ENCODE results near the gene TPRG1L. TPM values are rescaled to one million over a fixed set of nuclear protein-coding genes. Genes with fewer than 3 reads are reported as not detected.

The TPRG1L gene
- total and polyA plus RNA-seq, 7 experiments from 2014 or later: 15.6 to 61.4 (median 44.0) TPM

DNA sequence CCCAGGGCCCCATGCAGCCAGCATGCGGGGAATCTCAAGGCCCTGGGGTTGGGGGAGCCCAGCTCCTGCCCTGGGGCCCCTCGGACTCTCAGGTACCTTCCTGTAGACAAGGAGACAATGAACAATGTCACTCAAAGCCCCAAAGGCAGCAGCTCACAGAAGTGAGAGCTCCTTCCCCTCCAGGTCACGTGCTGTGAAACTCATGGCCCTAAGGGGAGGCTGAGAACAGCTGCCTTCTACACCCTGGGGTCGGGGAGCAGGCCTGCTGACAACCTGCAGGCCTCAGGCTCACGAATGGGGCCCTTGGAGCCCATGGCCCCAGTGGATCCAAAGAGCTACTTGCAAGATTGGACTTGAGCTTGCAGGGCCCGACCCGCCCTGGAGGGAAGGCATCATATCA lies 16.7 kb upstream of the TPRG1L start:
- POLR2A ChIA-PET: no interaction called here
- Mint-ChIP-seq H3K27ac (no peak overlapping the region), H3K27me3 (peaks cover 0 to 23% (median 5%) of the 10 kb centered on the region in 5 donors), H3K4me3 (peak overlapping the region in 1 of 10 donors; percentile 40), H3K36me3 (no peaks in the 10 kb centered on the region), H3K4me1 (peaks cover 0 to 10% (median 10%) of the 10 kb centered on the region in 7 donors), H3K9me3 (no peaks in the 10 kb centered on the region)
- CTCF ChIA-PET: interaction anchor here (0.8 kb wide), 1 partner anchor 12 kb away, joined by 3 read pairs; no protein-coding TSS in a partner anchor
- Histone ChIP-seq H3K4me1 (ENCODE audit: control insufficient read depth in 2 of 2, insufficient read depth in 2 of 2, low read length in 2 of 2) (peaks cover 0 to 9% of the 10 kb centered on the region in 2 donors), H3K9me3 (ENCODE audit: control insufficient read depth in 2 of 3, low read length in 3 of 3) (no peaks in the 10 kb centered on the region), H3K4me3 (ENCODE audit: low read length) (no peak overlapping the region), H3K36me3 (ENCODE audit: control insufficient read depth in 2 of 3, insufficient read depth in 3 of 3, low read length in 3 of 3) (no peaks in the 10 kb centered on the region), H3K27ac (ENCODE audit: low read depth, low read length) (no peak overlapping the region), H3K27me3 (ENCODE audit: control insufficient read depth in 2 of 2, insufficient read depth in 2 of 2, low read length in 2 of 2) (no peaks in the 10 kb centered on the region)
- DNase-seq (no peak), ATAC-seq (no peak)
- intact Hi-C loops (cut with micrococcal nuclease): no loop called here

DNA sequence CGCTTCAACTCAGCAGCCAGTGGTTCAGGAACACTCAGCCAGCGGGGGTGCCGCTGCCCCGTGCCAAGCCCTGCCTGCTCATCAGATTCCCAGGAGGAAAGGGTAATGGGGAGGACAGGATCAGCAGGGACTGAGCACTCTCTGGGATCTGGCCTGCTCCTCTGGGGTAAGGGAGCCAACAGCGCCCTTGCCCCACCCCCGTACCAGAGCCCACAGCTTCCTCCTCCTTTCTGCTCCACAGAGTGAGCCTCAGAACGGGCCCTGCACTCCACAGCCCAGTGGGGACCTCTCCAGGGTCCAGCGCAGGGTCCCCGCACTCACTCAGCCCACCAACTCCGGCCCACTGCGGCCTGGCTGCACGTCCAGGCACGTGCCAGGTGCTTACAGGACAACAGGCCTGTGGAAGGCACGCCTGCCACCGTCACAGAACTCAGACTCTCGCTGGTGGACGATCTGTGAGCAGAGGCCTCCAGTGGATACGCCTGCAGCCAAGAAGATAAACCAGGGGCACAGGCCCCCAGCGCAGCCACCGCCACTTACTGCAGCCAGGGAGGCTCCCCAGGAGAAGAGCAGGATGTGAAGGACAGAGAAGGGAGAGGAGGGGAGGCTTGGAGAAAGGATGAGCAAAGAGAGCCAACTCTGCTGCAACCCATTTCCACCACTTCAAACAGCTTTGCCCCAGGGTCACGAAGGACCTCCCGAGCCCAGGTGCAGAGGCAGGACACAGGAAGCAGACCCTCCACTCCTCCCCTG lies 15.6 kb upstream of the TPRG1L start:
- Mint-ChIP-seq H3K9me3 (no peaks in the 10 kb centered on the region), H3K4me1 (peaks cover 0 to 10% (median 10%) of the 10 kb centered on the region in 7 donors), H3K27me3 (peaks cover 0 to 31% (median 5%) of the 10 kb centered on the region in 5 donors), H3K27ac (no peak overlapping the region), H3K36me3 (no peaks in the 10 kb centered on the region), H3K4me3 (peak overlapping the region in 4 of 10 donors; percentile 21 to 86 (median 42))
- ATAC-seq (no peak), DNase-seq (no peak)
- CTCF ChIA-PET: interaction anchor here (1.4 kb wide), 1 partner anchor 10 kb away, joined by 3 read pairs; no protein-coding TSS in a partner anchor
- POLR2A ChIA-PET: interaction anchor here (1.3 kb wide), 1 partner anchor 11 kb away, joined by 5 read pairs; no protein-coding TSS in a partner anchor
- Histone ChIP-seq H3K36me3 (ENCODE audit: control insufficient read depth in 2 of 3, insufficient read depth in 3 of 3, low read length in 3 of 3) (no peaks in the 10 kb centered on the region), H3K27ac (ENCODE audit: low read depth, low read length) (no peak overlapping the region), H3K4me3 (ENCODE audit: low read length) (no peak overlapping the region), H3K27me3 (ENCODE audit: control insufficient read depth in 2 of 2, insufficient read depth in 2 of 2, low read length in 2 of 2) (no peaks in the 10 kb centered on the region), H3K9me3 (ENCODE audit: control insufficient read depth in 2 of 3, low read length in 3 of 3) (no peaks in the 10 kb centered on the region), H3K4me1 (ENCODE audit: control insufficient read depth in 2 of 2, insufficient read depth in 2 of 2, low read length in 2 of 2) (peaks cover 0 to 9% of the 10 kb centered on the region in 2 donors)
- intact Hi-C loops (cut with micrococcal nuclease): no loop called here

DNA sequence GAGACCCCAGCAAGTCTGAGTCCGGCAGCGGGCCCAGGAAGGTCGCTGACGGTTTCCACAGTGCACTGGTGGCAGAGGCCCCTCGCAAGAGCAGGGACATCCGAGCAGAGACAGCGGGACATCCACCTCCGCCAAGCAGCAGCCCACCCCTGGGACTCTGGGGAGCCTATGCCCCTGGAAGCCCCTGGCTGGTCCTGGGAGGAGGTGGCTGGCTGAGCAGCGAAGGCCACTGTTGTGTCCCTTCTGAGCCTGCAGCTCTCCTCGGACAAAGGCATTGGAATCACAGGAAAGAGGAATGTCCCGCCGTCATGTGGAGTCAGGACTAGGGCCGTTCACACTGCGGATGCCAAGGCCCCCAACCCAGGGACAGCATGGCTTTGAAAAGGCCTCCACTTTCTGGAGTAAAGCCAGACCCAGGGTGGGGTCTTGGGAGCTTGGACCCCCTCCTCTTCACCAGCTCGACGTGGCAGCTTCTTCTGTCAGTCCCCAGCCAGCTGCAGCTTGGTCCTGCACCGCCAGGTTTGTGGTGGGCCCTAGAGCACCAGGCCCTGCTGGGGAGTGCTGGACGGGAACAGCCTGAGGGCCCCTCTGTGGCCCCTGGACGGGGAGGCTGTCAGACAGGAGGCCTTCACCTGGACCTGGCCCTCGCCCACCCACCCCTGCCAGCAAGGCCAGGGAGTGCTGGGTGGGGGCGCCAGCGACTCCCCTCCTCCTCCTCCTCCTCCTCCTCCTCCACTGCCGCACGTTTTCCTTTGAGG lies 14.9 kb upstream of the TPRG1L start:
- Histone ChIP-seq H3K36me3 (ENCODE audit: control insufficient read depth in 2 of 3, insufficient read depth in 3 of 3, low read length in 3 of 3) (no peaks in the 10 kb centered on the region), H3K4me1 (ENCODE audit: control insufficient read depth in 2 of 2, insufficient read depth in 2 of 2, low read length in 2 of 2) (peaks cover 0 to 9% of the 10 kb centered on the region in 2 donors), H3K9me3 (ENCODE audit: control insufficient read depth in 2 of 3, low read length in 3 of 3) (no peaks in the 10 kb centered on the region), H3K27ac (ENCODE audit: low read depth, low read length) (no peak overlapping the region), H3K4me3 (ENCODE audit: low read length) (no peak overlapping the region), H3K27me3 (ENCODE audit: control insufficient read depth in 2 of 2, insufficient read depth in 2 of 2, low read length in 2 of 2) (no peaks in the 10 kb centered on the region)
- Mint-ChIP-seq H3K4me3 (peak overlapping the region in 8 of 10 donors; percentile 70 to 86 (median 78)), H3K36me3 (no peaks in the 10 kb centered on the region), H3K4me1 (peaks cover 0 to 10% (median 10%) of the 10 kb centered on the region in 7 donors), H3K27me3 (peaks cover 0 to 34% (median 5%) of the 10 kb centered on the region in 5 donors), H3K27ac (peak overlapping the region in 2 of 9 donors; percentile 20 to 42), H3K9me3 (no peaks in the 10 kb centered on the region)
- intact Hi-C loops (cut with micrococcal nuclease): no loop called here
- DNase-seq (no peak), ATAC-seq (no peak)
- CTCF ChIA-PET: interaction anchor here (0.6 to 1.4 kb wide), 2 partner anchors 9 to 1713 kb away, joined by 3 read pairs; no protein-coding TSS in a partner anchor
- POLR2A ChIA-PET: interaction anchor here (1.3 kb wide), 1 partner anchor 12 kb away, joined by 5 read pairs; no protein-coding TSS in a partner anchor

DNA sequence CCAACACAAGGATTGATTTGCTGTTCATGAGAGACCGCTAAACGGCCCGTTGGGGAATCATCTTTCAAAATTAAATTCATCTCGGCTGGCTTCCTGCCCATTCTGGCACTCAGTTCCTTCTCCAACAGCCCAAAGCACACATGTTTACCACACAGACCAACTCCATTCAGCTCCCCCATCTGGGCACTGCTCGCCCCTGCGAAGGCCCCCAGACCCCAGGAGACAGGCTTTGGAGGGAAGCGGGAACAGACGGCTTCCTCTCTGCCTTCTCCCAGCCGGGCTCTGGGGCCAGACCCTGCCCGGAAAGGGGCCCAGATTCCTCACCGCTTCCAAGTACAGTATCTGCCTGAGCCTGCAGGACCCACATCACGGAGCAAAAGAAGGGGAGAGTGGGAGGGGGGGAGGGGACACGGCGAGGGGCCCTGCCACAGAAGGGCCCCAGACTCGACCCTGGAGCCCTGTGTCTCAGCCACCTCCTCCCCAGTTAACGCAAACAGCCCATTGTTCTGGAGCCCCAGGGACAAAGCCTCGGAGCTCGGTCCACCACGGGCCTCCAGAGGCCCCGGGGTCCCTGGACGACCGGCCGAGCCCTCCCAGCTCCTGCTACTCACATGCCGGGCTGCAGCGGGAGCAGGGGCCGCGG lies 14.2 kb upstream of the TPRG1L start:
- Mint-ChIP-seq H3K9me3 (no peaks in the 10 kb centered on the region), H3K4me3 (peak overlapping the region in 9 of 10 donors; percentile 70 to 86 (median 79)), H3K4me1 (peaks cover 0 to 10% (median 10%) of the 10 kb centered on the region in 7 donors), H3K27me3 (peaks cover 0 to 34% (median 6%) of the 10 kb centered on the region in 5 donors), H3K36me3 (no peaks in the 10 kb centered on the region), H3K27ac (peak overlapping the region in 2 of 9 donors; percentile 20 to 42)
- Histone ChIP-seq H3K4me1 (ENCODE audit: control insufficient read depth in 2 of 2, insufficient read depth in 2 of 2, low read length in 2 of 2) (peaks cover 0 to 9% of the 10 kb centered on the region in 2 donors), H3K27me3 (ENCODE audit: control insufficient read depth in 2 of 2, insufficient read depth in 2 of 2, low read length in 2 of 2) (no peaks in the 10 kb centered on the region), H3K36me3 (ENCODE audit: control insufficient read depth in 2 of 3, insufficient read depth in 3 of 3, low read length in 3 of 3) (no peaks in the 10 kb centered on the region), H3K27ac (ENCODE audit: low read depth, low read length) (no peak overlapping the region), H3K4me3 (ENCODE audit: low read length) (no peak overlapping the region), H3K9me3 (ENCODE audit: control insufficient read depth in 2 of 3, low read length in 3 of 3) (no peaks in the 10 kb centered on the region)
- intact Hi-C loops (cut with micrococcal nuclease): loop anchor here in 1 of 2 donors (1.0 kb wide), 1 partner anchor 79 kb away; no protein-coding TSS in a partner anchor
- POLR2A ChIA-PET: no interaction called here
- CTCF ChIA-PET: interaction anchor here (1.6 kb wide), 1 partner anchor 10 kb away, joined by 4 read pairs; no protein-coding TSS in a partner anchor
- DNase-seq (no peak), ATAC-seq (no peak)

DNA sequence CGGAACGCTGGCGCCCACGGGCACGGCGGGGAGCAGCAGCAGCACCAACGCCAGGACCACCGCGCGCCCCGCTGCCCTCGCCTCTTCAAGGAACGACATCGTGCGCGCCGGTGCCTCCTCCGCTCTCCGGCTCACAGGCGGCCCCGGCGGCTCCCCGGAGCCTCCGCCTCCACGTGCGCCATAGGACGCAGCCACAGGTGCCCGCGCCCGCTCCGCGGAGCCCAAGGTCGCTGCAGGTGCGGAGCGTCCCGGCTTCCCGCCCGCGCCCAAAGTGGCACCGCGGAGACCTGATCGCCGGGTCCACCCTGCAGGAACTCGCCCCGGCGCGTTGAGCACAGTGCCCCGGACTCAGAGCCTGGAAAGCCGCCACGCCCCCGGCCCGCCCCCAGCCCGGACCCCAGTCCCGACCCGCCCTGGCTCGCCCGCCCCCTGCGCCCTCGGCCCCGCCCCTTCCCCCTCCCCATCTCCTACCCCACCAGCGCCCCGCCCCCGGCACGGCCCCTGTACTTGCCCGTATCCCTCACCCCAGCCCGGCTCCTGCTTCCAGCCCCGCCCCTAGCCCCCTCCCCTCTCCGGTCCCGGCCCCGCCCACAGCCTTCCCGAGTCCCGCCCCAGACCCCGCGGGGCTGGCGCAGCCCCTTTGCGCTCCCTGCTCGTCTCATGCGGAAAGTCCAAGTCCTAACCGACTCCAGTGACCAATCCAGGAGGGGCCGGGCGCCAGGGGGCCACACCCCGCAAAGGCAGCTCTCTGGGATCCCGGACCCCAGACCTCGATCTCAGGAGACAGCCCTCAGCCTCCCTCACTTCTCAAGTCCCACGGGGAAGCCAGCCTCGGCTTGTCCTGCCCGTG lies 13.4 kb upstream of the TPRG1L start, which contains the start of gene MEGF6:
TSS of gene MEGF6 (minus strand) at position 339 of the 850 bp plus-strand sequence. CDS start at position 99, 240 bp downstream.
- CTCF ChIA-PET: interaction anchor here (1.6 kb wide), 1 partner anchor 9 kb away, joined by 4 read pairs; no protein-coding TSS in a partner anchor
- H3K27ac Mint-ChIP-seq: peak within 1 kb of the TSS in 2 of 9 donors; percentile 20 to 42
- H3K36me3 Mint-ChIP-seq: no peaks in the 10 kb centered on the region
- H3K36me3 ChIP-seq (ENCODE audit: control insufficient read depth in 2 of 3, insufficient read depth in 3 of 3, low read length in 3 of 3): no peaks in the 10 kb centered on the region
- no peaks in the 10 kb centered on the region for H3K9me3 Mint-ChIP-seq
- intact Hi-C loops (cut with micrococcal nuclease): loop anchor here in 1 of 2 donors (1.0 kb wide), 1 partner anchor 80 kb away; no protein-coding TSS in a partner anchor
- H3K27ac ChIP-seq (ENCODE audit: low read depth, low read length): no peak within 1 kb of the TSS
- H3K9me3 ChIP-seq (ENCODE audit: control insufficient read depth in 2 of 3, low read length in 3 of 3): no peaks in the 10 kb centered on the region
- peak in 4 of 9 donors; percentile 28 to 59 (median 36) for DNase-seq
- peaks cover 0 to 10% (median 10%) of the 10 kb centered on the region in 7 donors for H3K4me1 Mint-ChIP-seq
- H3K4me3 ChIP-seq (ENCODE audit: low read length): no peak within 1 kb of the TSS
- peaks cover 0 to 34% (median 6%) of the 10 kb centered on the region in 5 donors for H3K27me3 Mint-ChIP-seq
- peak; percentile 75 for ATAC-seq
- H3K4me3 Mint-ChIP-seq: peak within 1 kb of the TSS; percentile 30 to 86 (median 80)
- POLR2A ChIA-PET: interaction anchor here (1.1 kb wide), 1 partner anchor 10 kb away, joined by 3 read pairs; no protein-coding TSS in a partner anchor
- H3K4me1 ChIP-seq (ENCODE audit: control insufficient read depth in 2 of 2, insufficient read depth in 2 of 2, low read length in 2 of 2): peaks cover 0 to 9% of the 10 kb centered on the region in 2 donors
- no peaks in the 10 kb centered on the region for H3K27me3 ChIP-seq (ENCODE audit: control insufficient read depth in 2 of 2, insufficient read depth in 2 of 2, low read length in 2 of 2)
